Stimulated activated CD4-positive, alpha-beta T cell treated with anti-CD3 and anti-CD28 coated beads, TNF-alpha, amount 100 ng/mL, for 1 hour (primary cell): Measurements from ENCODE around the gene SLC30A2.

Source experiments
- DNase-seq, 3 donors: peaks; one replicate each; pipeline ENCODE4 v3.0.0-alpha.2; 2020; ENCODE audit warnings: low read depth in 3 of 3, low spot score in 1 of 3

Gene SLC30A2

GRCh38 chr1:26070296-26070962 is 24.5 kb upstream of the SLC30A2 start:
- DNase-seq: no peak

GRCh38 chr1:26069941-26070295 is 24.0 kb upstream of the SLC30A2 start:
- no peak for DNase-seq

GRCh38 chr1:26067432-26067911 is 21.6 kb upstream of the SLC30A2 start, which contains the start of gene TRIM63:
TRIM63 (minus strand) TSS chr1:26067630; CDS start chr1:26067494, 136 bp downstream.
- no peak for DNase-seq

- DNase-seq: no peak
Measured at GRCh38 chr1:26066857-26067256, 20.9 kb upstream of the SLC30A2 start.

- no peak for DNase-seq
Measured at GRCh38 chr1:26066160-26066559, 20.2 kb upstream of the SLC30A2 start.

GRCh38 chr1:26064553-26064952 is 18.6 kb upstream of the SLC30A2 start:
- no peak for DNase-seq

GRCh38 chr1:26060832-26061574 is 15.1 kb upstream of the SLC30A2 start:
- no peak for DNase-seq

GRCh38 chr1:26059906-26060305 is 14.0 kb upstream of the SLC30A2 start:
- DNase-seq: no peak

- no peak for DNase-seq
Measured at GRCh38 chr1:26058052-26058595, 12.2 kb upstream of the SLC30A2 start.

- no peak for DNase-seq
Measured at GRCh38 chr1:26057189-26057588, 11.3 kb upstream of the SLC30A2 start.

GRCh38 chr1:26055041-26055440 is 9.1 kb upstream of the SLC30A2 start:
- no peak for DNase-seq

GRCh38 chr1:26053718-26054560 is 8.0 kb upstream of the SLC30A2 start:
- DNase-seq: no peak

- DNase-seq: no peak
Measured at GRCh38 chr1:26050248-26050640, 4.3 kb upstream of the SLC30A2 start.

GRCh38 chr1:26049531-26050247 is 3.8 kb upstream of the SLC30A2 start:
- DNase-seq: no peak

- no peak for DNase-seq
Measured at GRCh38 chr1:26047278-26047874, 1.5 kb upstream of the SLC30A2 start.

- DNase-seq: no peak
Measured at GRCh38 chr1:26046246-26047095, 553 bp upstream of the SLC30A2 start.

GRCh38 chr1:26044971-26045721 is 772 bp downstream of the SLC30A2 start:
- no peak for DNase-seq

GRCh38 chr1:26044414-26044813 is 1.5 kb downstream of the SLC30A2 start:
- no peak for DNase-seq

- no peak for DNase-seq
Measured at GRCh38 chr1:26043765-26044164, 2.2 kb downstream of the SLC30A2 start.
